ENCODE measurements around the gene CYP27C1. TPM values are rescaled to one million over a fixed set of nuclear protein-coding genes. Genes with fewer than 3 reads are reported as not detected.
"Not testable (repeated sequence)": the region's sequence is repeated elsewhere in the genome, so short reads cannot be mapped to it uniquely, and the experiment has no call there.

CYP27C1 gene
- total RNA-seq, 4 donors from 2014 or later, result under 0.01 to 0.26 TPM; not detected in 2

DNA sequence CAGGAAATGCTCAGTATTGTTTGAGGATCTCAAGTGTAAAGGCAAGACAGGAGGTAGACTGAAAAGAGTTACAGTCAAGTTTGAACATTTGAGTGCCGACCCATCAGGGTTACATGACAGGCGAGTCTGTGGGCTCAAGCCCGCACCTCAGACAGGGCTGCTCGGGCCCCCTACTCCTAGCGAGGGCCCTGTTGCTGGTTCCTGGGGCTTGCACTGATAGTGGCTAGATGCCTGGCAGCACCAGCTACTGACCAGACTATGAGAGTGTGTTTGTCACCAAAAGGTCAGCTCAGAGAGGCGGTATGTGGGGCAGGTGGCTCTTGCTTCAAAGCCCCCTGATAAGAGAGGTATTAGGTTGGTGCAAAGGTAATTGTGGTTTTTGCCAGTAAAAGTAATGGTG, 35.6 kb upstream of the CYP27C1 start:
- no peak overlapping the region for H3K27ac ChIP-seq (replicated peaks in 1 of 4)

DNA sequence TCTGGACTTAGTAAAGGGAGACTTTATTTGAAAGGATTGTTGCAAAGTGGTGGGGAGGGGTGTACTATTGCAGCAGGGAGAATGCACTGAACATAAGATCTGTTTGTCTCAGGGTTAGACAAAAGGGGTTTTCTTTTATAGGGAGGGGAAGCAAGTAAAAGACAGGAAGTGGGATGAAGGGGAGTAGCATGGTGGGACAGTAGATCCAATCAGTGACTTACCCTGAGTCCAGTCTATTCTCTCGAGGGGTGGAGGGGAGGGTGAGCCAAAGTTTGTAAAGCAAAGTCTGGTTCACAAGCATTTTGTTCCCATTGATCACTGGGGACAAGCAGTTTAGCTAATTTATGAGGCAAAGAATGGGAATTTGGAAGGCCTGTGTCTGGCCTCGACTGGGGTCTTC, 35.0 kb upstream of the CYP27C1 start:
- H3K9me3 ChIP-seq, result no peaks in the 10 kb centered on the region
- intact Hi-C loops (cut with DNase I), result no loop called here
- H3K4me3 ChIP-seq, result no peak overlapping the region
- H3K4me1 ChIP-seq, result no peaks in the 10 kb centered on the region
- 67% methylated on average over 2 of the region's 2 CpGs for WGBS
- H3K27me3 ChIP-seq, result no peaks in the 10 kb centered on the region
- no peak for TF ChIP-seq POLR2A (IDR thresholded peaks at IDR 0.05; ENCODE audit: low read depth)
- no peak for TF ChIP-seq POLR2AphosphoS5 (IDR thresholded peaks at IDR 0.05)
- TF ChIP-seq, protein P1, sequence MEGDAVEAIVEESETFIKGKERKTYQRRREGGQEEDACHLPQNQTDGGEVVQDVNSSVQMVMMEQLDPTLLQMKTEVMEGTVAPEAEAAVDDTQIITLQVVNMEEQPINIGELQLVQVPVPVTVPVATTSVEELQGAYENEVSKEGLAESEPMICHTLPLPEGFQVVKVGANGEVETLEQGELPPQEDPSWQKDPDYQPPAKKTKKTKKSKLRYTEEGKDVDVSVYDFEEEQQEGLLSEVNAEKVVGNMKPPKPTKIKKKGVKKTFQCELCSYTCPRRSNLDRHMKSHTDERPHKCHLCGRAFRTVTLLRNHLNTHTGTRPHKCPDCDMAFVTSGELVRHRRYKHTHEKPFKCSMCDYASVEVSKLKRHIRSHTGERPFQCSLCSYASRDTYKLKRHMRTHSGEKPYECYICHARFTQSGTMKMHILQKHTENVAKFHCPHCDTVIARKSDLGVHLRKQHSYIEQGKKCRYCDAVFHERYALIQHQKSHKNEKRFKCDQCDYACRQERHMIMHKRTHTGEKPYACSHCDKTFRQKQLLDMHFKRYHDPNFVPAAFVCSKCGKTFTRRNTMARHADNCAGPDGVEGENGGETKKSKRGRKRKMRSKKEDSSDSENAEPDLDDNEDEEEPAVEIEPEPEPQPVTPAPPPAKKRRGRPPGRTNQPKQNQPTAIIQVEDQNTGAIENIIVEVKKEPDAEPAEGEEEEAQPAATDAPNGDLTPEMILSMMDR (IDR thresholded peaks at IDR 0.05), result no peak
- TF ChIP-seq EP300 (IDR thresholded peaks at IDR 0.05), result no peak
- no peak overlapping the region for H3K27ac ChIP-seq (replicated peaks in 1 of 4)
- peaks cover 32 to 41% (median 39%) of the 10 kb centered on the region in 4 donors for H3K36me3 ChIP-seq
- no peak for DNase-seq (ENCODE audit: extremely low spot score)

More for the DNA sequence above, 35.6 kb upstream of the CYP27C1 start:
- H3K27me3 ChIP-seq, result no peaks in the 10 kb centered on the region
- no peak for DNase-seq (ENCODE audit: extremely low spot score)
- 95% methylated on average over 6 of the region's 6 CpGs for WGBS
- intact Hi-C loops (cut with DNase I), result no loop called here
- no peaks in the 10 kb centered on the region for H3K9me3 ChIP-seq
- TF ChIP-seq EP300 (IDR thresholded peaks at IDR 0.05), result no peak
- no peak for TF ChIP-seq POLR2AphosphoS5 (IDR thresholded peaks at IDR 0.05)
- TF ChIP-seq POLR2A (IDR thresholded peaks at IDR 0.05; ENCODE audit: low read depth), result no peak
- peaks cover 36 to 46% (median 45%) of the 10 kb centered on the region in 4 donors for H3K36me3 ChIP-seq
- H3K4me1 ChIP-seq, result no peaks in the 10 kb centered on the region
- no peak overlapping the region for H3K4me3 ChIP-seq

DNA sequence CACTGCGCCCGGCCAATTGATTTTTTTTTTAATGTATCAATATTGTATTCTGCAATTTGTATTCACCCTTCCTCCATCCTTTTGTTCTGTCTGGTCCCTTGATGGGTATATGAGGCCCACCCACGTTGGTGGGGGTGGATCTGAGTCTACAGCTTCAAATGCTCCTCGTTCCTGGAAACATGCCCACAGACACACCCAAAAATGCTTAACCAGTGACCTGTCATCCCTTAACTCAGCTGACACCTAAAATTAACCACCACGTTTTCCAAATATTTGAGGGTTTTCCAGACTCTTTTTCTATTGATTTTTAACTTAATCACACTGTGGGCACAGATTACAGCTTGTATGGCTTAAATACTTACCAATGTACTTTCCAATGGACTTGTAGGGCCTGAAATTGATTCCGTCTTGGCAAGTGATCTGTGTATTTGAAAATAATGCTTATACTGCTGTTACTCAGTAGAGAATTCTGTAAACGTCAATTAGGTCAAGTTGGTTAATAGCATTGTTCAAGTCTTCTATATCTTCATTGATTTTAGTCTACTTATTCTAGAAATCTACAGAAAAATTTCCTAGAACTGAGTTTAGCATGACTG, 34.4 kb upstream of the CYP27C1 start:
- H3K4me3 ChIP-seq, result no peak overlapping the region
- H3K27ac ChIP-seq (replicated peaks in 1 of 4), result no peak overlapping the region
- DNase-seq (ENCODE audit: extremely low spot score), result no peak
- intact Hi-C loops (cut with DNase I), result no loop called here
- 77% methylated on average over 7 of the region's 7 CpGs for WGBS
- no peaks in the 10 kb centered on the region for H3K27me3 ChIP-seq
- H3K4me1 ChIP-seq, result no peaks in the 10 kb centered on the region
- TF ChIP-seq POLR2AphosphoS5 (IDR thresholded peaks at IDR 0.05) (no peak), POLR2A (IDR thresholded peaks at IDR 0.05; ENCODE audit: low read depth) (no peak), EP300 (IDR thresholded peaks at IDR 0.05) (no peak)
- TF ChIP-seq, protein P1 (IDR thresholded peaks at IDR 0.05), result no peak
- H3K36me3 ChIP-seq, result peaks cover 27 to 34% (median 32%) of the 10 kb centered on the region in 4 donors
- no peaks in the 10 kb centered on the region for H3K9me3 ChIP-seq

DNA sequence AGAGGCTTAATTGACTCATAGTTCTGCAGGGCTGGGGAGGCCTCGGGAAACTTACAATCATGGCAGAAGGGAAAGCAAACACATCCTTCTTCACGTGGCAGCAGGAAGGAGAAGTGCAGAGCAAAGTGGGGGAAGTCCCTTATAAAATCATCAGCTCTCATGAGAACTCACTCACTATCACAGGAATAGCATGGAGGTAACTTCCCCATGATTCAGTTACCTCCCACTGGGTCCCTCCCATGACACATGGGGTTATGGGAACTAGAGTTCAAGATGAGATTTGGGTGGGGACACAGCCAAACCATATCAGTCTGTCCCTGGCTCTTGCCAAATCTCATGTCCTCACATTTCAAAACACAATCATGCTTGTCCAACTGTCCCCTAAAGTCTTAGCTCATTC, 21.1 kb upstream of the CYP27C1 start:
- intact Hi-C loops (cut with DNase I); H3K9me3 ChIP-seq; H3K27me3 ChIP-seq; DNase-seq (ENCODE audit: extremely low spot score); H3K36me3 ChIP-seq; H3K4me3 ChIP-seq; H3K27ac ChIP-seq (replicated peaks in 1 of 4); H3K4me1 ChIP-seq: not testable (repeated sequence)
- WGBS, result 75% methylated on average over 2 of the region's 2 CpGs

DNA sequence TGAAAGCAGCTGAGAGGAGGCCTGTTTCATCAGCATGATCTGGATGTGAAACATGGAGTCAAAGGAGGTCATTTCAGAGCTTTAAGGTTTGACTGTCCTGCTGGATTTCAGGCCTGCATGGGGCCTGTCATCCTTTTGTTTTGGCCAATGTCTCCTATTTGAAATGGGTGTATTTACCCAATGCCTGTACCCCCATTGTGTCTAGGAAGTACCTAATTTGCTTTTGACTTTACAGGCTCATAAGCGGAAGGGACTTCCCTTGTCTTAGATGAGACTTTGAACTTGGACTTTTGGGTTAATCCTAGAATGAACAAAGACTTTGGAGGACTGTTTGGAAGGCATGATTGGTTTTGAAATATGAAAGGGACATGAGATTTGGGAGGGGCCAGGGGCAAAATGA, 19.3 kb upstream of the CYP27C1 start:
- Histone ChIP-seq H3K27me3 (no peaks in the 10 kb centered on the region), H3K4me3 (no peak overlapping the region), H3K4me1 (no peaks in the 10 kb centered on the region), H3K36me3 (no peaks in the 10 kb centered on the region), H3K27ac (replicated peaks in 1 of 4) (no peak overlapping the region), H3K9me3 (peaks cover 0 to 7% (median 2%) of the 10 kb centered on the region in 4 donors)
- no peak for DNase-seq (ENCODE audit: extremely low spot score)
- intact Hi-C loops (cut with DNase I), result no loop called here
- TF ChIP-seq POLR2A (IDR thresholded peaks at IDR 0.05; ENCODE audit: low read depth), result no peak
- TF ChIP-seq, protein P1 (IDR thresholded peaks at IDR 0.05), result no peak
- no peak for TF ChIP-seq EP300 (IDR thresholded peaks at IDR 0.05)
- no peak for TF ChIP-seq POLR2AphosphoS5 (IDR thresholded peaks at IDR 0.05)
- WGBS, result 90% methylated on average over 1 of the region's 1 CpG

DNA sequence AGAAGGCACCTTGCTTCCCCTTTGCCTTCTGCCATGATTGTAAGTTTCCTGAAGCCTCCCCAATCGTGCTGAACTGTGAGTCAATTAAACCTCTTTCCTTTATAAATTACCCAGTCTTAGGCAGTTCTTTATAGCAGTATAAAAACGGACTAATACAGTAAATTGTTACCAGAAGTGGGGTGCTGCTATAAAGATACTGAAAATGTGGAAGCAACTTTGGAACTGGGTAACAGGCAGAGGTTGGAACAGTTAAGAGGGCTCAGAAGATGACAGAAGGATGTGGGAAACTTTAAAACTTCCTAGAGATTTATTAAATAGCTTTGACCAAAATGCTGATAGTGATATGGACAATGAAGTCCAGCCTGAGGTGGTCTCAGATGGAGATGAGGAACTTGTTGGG, 17.7 kb upstream of the CYP27C1 start:
- WGBS, result 75% methylated on average over 2 of the region's 2 CpGs
- intact Hi-C loops (cut with DNase I); H3K27me3 ChIP-seq: not testable (repeated sequence)

More for the DNA sequence above, 17.7 kb upstream of the CYP27C1 start:
- not testable (repeated sequence) for H3K9me3 ChIP-seq; DNase-seq (ENCODE audit: extremely low spot score); H3K27ac ChIP-seq (replicated peaks in 1 of 4); H3K4me3 ChIP-seq; H3K4me1 ChIP-seq; H3K36me3 ChIP-seq

Data from esophagus muscularis mucosa (tissue), 4 donors.